Thyroid gland (tissue), 4 donors: Measurements from ENCODE around the gene JOSD2.

Experiments
- POLR2A ChIP-seq, 2 donors: fragments of 450-650 bp; IDR thresholded peaks; one replicate each; pipeline ENCODE4 v1.6.1; 2017; ENCODE audit warnings: antibody characterized with exemption in 2 of 2, mild to moderate bottlenecking in 2 of 2, moderate library complexity in 1 of 2
- TF ChIP-seq, protein P1 (sequence below), 6 experiments: fragments of 200-600 bp in 3 of 6; fragments of 450-650 bp in 3 of 6; sonication (generic) in 3 of 6; IDR thresholded peaks; one replicate each; pipeline ENCODE4 v1.5.1; 2016 to 2019; ENCODE audit warnings: antibody characterized with exemption in 6 of 6, mild to moderate bottlenecking in 2 of 6, inconsistent platforms in 1 of 6, moderate library complexity in 1 of 6

DNA sequence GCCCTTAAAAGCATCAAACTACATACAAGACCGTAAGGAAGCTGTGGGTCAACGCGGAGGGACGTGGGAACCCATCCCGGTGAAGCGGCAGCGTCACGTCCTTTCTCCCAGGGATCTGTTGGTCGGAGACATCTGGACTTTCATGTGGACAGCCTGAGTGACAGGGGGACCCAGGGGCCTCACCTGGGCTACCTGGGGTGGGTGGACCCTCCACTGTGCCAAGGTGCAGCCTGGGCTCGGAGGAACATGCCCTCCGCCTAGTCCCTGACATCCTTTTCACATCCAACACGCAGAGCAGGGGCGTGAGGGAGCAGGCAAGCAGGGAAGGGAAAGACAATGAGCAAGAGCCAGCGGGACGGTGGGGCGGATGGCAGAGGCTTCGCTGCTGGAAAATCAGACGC, 20.6 kb downstream of the JOSD2 start:
- TF ChIP-seq, protein P1, sequence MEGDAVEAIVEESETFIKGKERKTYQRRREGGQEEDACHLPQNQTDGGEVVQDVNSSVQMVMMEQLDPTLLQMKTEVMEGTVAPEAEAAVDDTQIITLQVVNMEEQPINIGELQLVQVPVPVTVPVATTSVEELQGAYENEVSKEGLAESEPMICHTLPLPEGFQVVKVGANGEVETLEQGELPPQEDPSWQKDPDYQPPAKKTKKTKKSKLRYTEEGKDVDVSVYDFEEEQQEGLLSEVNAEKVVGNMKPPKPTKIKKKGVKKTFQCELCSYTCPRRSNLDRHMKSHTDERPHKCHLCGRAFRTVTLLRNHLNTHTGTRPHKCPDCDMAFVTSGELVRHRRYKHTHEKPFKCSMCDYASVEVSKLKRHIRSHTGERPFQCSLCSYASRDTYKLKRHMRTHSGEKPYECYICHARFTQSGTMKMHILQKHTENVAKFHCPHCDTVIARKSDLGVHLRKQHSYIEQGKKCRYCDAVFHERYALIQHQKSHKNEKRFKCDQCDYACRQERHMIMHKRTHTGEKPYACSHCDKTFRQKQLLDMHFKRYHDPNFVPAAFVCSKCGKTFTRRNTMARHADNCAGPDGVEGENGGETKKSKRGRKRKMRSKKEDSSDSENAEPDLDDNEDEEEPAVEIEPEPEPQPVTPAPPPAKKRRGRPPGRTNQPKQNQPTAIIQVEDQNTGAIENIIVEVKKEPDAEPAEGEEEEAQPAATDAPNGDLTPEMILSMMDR (IDR thresholded peaks at IDR 0.05), result no peak
- no peak for TF ChIP-seq POLR2A (IDR thresholded peaks at IDR 0.05)
